K562 (cell line): Measurements from ENCODE around the gene CACNA1C. TPM values are rescaled to one million over a fixed set of nuclear protein-coding genes. Genes with fewer than 3 reads are reported as not detected.

ENCODE experiments used
- ATAC-seq: fragments of 200-7000 bp; cut with Tn5 transposase; 3 replicates; pipeline ENCODE4 v1.9.1; 2020; ENCODE audit warnings: moderate library complexity
- BruUV-seq: library from RNA; stranded (reverse); fragments of 400-500 nt; replicated peaks from 2 replicates; lab custom pipeline; 2021; lab: Mats Ljungman, UMichigan
- CTCF ChIA-PET: fragments of 300-600 bp; formaldehyde crosslinking; extraction: SDS; loops from one replicate; lab custom pipeline; 2021; ENCODE audit warnings: low intra/inter-chr PET ratio; lab: Yijun Ruan, JAX
- POLR2A ChIA-PET: fragments of 300-600, 350-650 bp; sonication (Branson Sonifier 250); formaldehyde crosslinking; extraction: SDS; loops from one replicate; lab custom pipeline; 2021; ENCODE audit warnings: antibody characterized with exemption, inconsistent platforms; lab: Yijun Ruan, JAX
- DNase-seq, 4 experiments: peaks; one replicate each; pipeline versions ENCODE4 v3.0.0 to v3.0.0-alpha.2; 2011 to 2018; ENCODE audit warnings: low spot score in 3 of 4, mixed read lengths in 3 of 4; ENCODE audit errors: extremely low read depth in 1 of 4
- FAIRE-seq: peaks from 2 replicates; lab custom pipeline; 2011; peaks lifted over from hg19 to GRCh38; lab: Jason Lieb, UNC
- H2AFZ ChIP-seq: 2 replicates; pipeline ENCODE4 v1.6.0; 2011; ENCODE audit warnings: low read depth, low read length, control low read depth, inconsistent platforms
- H3K27ac ChIP-seq: fragments of 200-600 bp; 3 replicates; pipeline ENCODE4 v1.8.0; 2011; ENCODE audit warnings: low read depth, mild to moderate bottlenecking, control low read depth, inconsistent platforms, low read length, moderate library complexity, mixed read lengths; ENCODE audit errors: extremely low read depth
- H3K27me3 ChIP-seq, 2 experiments: fragments of 300-600 bp in 1 of 2; 2 replicates in 1 of 2; 3 replicates in 1 of 2; pipeline versions ENCODE4 v1.6.0 to v1.8.0; 2011; ENCODE audit warnings: inconsistent platforms in 2 of 2, low read length in 2 of 2, mild to moderate bottlenecking in 1 of 2, mixed read lengths in 1 of 2, moderate library complexity in 1 of 2; ENCODE audit not compliant: control insufficient read depth in 2 of 2, insufficient read depth in 2 of 2
- H3K36me3 ChIP-seq: fragments of 300-600 bp; 3 replicates; pipeline ENCODE4 v1.8.0; 2011; ENCODE audit warnings: mild to moderate bottlenecking, low read length, inconsistent platforms; ENCODE audit not compliant: control insufficient read depth, insufficient read depth
- H3K4me1 ChIP-seq, 2 experiments: fragments of 200-600 bp in 1 of 2; replicated peaks in 1 of 2; 2 replicates in 1 of 2; 3 replicates in 1 of 2; pipeline versions ENCODE4 v1.5.1 to v1.8.0; 2011; ENCODE audit warnings: inconsistent platforms in 2 of 2, low read length in 2 of 2, mild to moderate bottlenecking in 1 of 2, mixed read lengths in 1 of 2, moderate library complexity in 1 of 2; ENCODE audit not compliant: control insufficient read depth in 2 of 2, insufficient read depth in 2 of 2
- H3K4me2 ChIP-seq: 2 replicates; pipeline ENCODE4 v1.6.1; 2011; ENCODE audit warnings: low read length, control low read depth, inconsistent platforms, mixed read lengths; ENCODE audit not compliant: insufficient read depth
- H3K4me3 ChIP-seq: fragments of 200-600 bp; sonication (generic), shearing (Covaris generic); 2 replicates; pipeline ENCODE4 v1.5.1; 2016; ENCODE audit warnings: control low read depth, inconsistent platforms
- H3K79me2 ChIP-seq: fragments of 200-600 bp; 3 replicates; pipeline ENCODE4 v1.8.0; 2011; ENCODE audit warnings: low read length, inconsistent platforms; ENCODE audit not compliant: control insufficient read depth, insufficient read depth
- H3K9ac ChIP-seq, 2 experiments: 2 replicates each; pipeline versions ENCODE4 v1.6.0 to v1.6.1; 2011; ENCODE audit warnings: low read depth in 2 of 2, low read length in 2 of 2, control low read depth in 1 of 2, inconsistent platforms in 1 of 2, mild to moderate bottlenecking in 1 of 2, mixed read lengths in 1 of 2; ENCODE audit not compliant: insufficient read depth in 1 of 2
- H3K9me1 ChIP-seq: one replicate; pipeline ENCODE4 v1.6.0; 2011; ENCODE audit warnings: inconsistent platforms, mild to moderate bottlenecking, low read length, moderate library complexity; ENCODE audit not compliant: control insufficient read depth, insufficient read depth
- H3K9me3 ChIP-seq: replicated peaks from 2 replicates; pipeline ENCODE4 v1.5.1; 2011; ENCODE audit warnings: low read depth, low read length, inconsistent platforms; ENCODE audit not compliant: control insufficient read depth, insufficient read depth
- H4K20me1 ChIP-seq: replicated peaks from 2 replicates; pipeline ENCODE4 v1.6.1; 2011; ENCODE audit warnings: low read length, inconsistent platforms, mixed read lengths; ENCODE audit not compliant: control insufficient read depth, insufficient read depth
- CBX1 ChIP-seq: sonication (generic); IDR thresholded peaks from 2 replicates; pipeline ENCODE4 v1.6.1; 2016; ENCODE audit warnings: antibody characterized with exemption, low read depth, mild to moderate bottlenecking
- ESRRA ChIP-seq: fragments of 450-650 bp; IDR thresholded peaks from 2 replicates; pipeline ENCODE4 v1.6.1; 2014; ENCODE audit warnings: low read depth, mild to moderate bottlenecking, moderate library complexity, borderline replicate concordance
- FOXA1 ChIP-seq: fragments of 450-650 bp; IDR thresholded peaks from 2 replicates; pipeline ENCODE4 v1.6.1; 2016; ENCODE audit warnings: mild to moderate bottlenecking, borderline replicate concordance
- NFXL1 ChIP-seq: fragments of 450-650 bp; formaldehyde crosslinking; IDR thresholded peaks from 2 replicates; pipeline ENCODE4 v1.4.0; 2021; ENCODE audit warnings: mild to moderate bottlenecking
- NR2F6 ChIP-seq: fragments of 450-650 bp; formaldehyde crosslinking; IDR thresholded peaks from 2 replicates; pipeline ENCODE4 v1.4.0; 2020; ENCODE audit warnings: mild to moderate bottlenecking
- NUFIP1 ChIP-seq: fragments of 450-650 bp; IDR thresholded peaks from 2 replicates; pipeline ENCODE4 v1.6.1; 2018; ENCODE audit not compliant: partially characterized antibody
- PURB ChIP-seq: sonication (generic); formaldehyde crosslinking; IDR thresholded peaks from 2 replicates; pipeline ENCODE4 v1.9.0; 2021; ENCODE audit warnings: low read depth, mild to moderate bottlenecking, missing genetic modification reagents
- STAT5A ChIP-seq: IDR thresholded peaks from 2 replicates; pipeline ENCODE4 v1.6.1; 2012; ENCODE audit warnings: low read length, inconsistent platforms, borderline replicate concordance
- ZC3H4 ChIP-seq: sonication (generic); formaldehyde crosslinking; IDR thresholded peaks from 2 replicates; pipeline ENCODE4 v1.9.0; 2021; ENCODE audit warnings: missing genetic modification reagents, borderline replicate concordance
- WGBS: fragments of 100-300 bp; shearing (Covaris generic); methylation state at CpG from one replicate; pipeline ENCODE4 v1.1.6; 2016; ENCODE audit warnings: low coverage, mixed read lengths; ENCODE audit not compliant: insufficient coverage; ENCODE audit errors: missing lambda C conversion rate; 5-methylcytosine and 5-hydroxymethylcytosine counted together
- in situ Hi-C: fragments of 300-500 bp; cut with MboI; formaldehyde crosslinking; loops from 4 replicates; pipeline ENCODE4 v1.15.0; 2018; ENCODE audit warnings: inconsistent platforms, mixed read lengths
- intact Hi-C: fragments of 100-400 bp; cut with micrococcal nuclease; formaldehyde crosslinking; loops from 2 replicates; pipeline ENCODE4 v1.14.2; 2022
- polyA plus RNA-seq, 8 experiments: library from polyadenylated mRNA; depleted of rRNA in 4 of 8; stranded (reverse) in 5 of 8; unstranded in 3 of 8; fragments of >200 nt; fragmentation: Nextera tagmentation in 2 of 8; fragmentation: Illumina TruSeq in 1 of 8; extraction: Ambion mirVana in 2 of 8; extraction: Trizol in 1 of 8; gene quantifications; 2 replicates each; pipeline versions ENCODE4 v1.2.1 to v1.2.3, GENCODE V29; 2011 to 2014; ENCODE audit warnings: inconsistent platforms in 1 of 8, missing spikeins in 1 of 8
- total RNA-seq, 7 experiments: library from RNA; depleted of rRNA in 6 of 7; stranded (reverse); fragments of >200 nt in 6 of 7; fragmentation: Illumina TruSeq in 2 of 7; extraction: Trizol in 2 of 7; gene quantifications; 2 replicates each; pipeline versions ENCODE4 v1.2.1 to v1.2.3, GENCODE V29; 2011 to 2021; ENCODE audit warnings: low replicate concordance in 1 of 7
- TF ChIP-seq, protein P1 (sequence below): fragments of 250-450 bp; sonication (Bioruptor Pico); IDR thresholded peaks from 2 replicates; pipeline ENCODE4 v1.5.0; 2020; ENCODE audit warnings: mild to moderate bottlenecking, borderline replicate concordance
- TF ChIP-seq, protein P2 (sequence below), 2 experiments: IDR thresholded peaks; 2 replicates each; pipeline ENCODE4 v1.6.1; 2012; ENCODE audit warnings: improper control_type of control experiment in 2 of 2, low read depth in 2 of 2, low read length in 2 of 2, borderline replicate concordance in 1 of 2

Gene CACNA1C
- total and polyA plus RNA-seq, 9 of the 15 experiments (the other 6 are each of a cell fraction or from before 2014, with no cell fraction given): not detected

DNA sequence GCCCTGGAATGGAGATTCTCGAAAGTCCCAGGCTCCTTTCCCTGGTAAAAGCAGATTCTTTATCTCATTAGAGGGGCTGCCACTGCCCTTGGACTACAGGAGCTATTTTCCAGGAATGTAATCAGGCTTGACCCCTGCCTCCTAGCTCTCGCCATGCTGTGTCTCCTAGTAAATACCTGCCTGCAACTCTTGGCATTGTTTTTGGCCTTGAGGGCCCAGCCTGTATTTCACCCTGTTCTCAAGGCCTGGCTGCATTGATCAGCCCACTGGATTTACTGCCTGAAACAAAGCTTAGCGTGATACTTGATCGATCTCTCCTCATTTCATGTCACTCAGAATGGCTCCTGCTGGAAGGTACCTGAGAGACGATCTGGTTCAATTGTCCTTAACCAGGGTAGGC, 273.7 kb downstream of the CACNA1C start (continued):
- TF ChIP-seq NR2F6: no peak

DNA sequence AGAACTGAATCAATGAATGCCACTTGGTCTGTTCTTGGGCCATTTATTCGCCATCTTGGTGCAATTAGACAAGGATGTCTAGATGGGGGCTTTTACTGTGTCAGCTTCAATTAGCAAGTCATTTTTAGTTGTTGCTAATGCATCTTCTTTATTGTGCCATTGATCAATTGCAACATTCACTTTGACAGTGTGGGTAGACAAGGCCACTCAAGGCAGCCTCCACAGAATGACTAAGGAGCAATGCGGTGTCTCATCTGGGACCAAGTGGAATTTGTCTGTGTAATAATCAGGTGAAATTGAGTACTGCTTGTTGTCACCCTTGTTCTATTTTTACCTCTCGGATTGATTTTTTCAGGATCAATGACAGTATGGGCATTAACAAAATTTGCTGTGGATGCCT, 275.9 kb downstream of the CACNA1C start:
- CTCF ChIA-PET: no interaction called here
- Histone ChIP-seq H2AFZ (no peak overlapping the region), H3K79me2 (no peaks in the 10 kb centered on the region), H3K27me3 (peaks cover 0 to 6% of the 10 kb centered on the region in 2 experiments; a peak in 1 of 5 replicates), H3K9me1 (no peaks in the 10 kb centered on the region), H3K4me3 (no peak overlapping the region), H3K9ac (no peak overlapping the region)
- no peak for ATAC-seq
- TF ChIP-seq, protein P1, sequence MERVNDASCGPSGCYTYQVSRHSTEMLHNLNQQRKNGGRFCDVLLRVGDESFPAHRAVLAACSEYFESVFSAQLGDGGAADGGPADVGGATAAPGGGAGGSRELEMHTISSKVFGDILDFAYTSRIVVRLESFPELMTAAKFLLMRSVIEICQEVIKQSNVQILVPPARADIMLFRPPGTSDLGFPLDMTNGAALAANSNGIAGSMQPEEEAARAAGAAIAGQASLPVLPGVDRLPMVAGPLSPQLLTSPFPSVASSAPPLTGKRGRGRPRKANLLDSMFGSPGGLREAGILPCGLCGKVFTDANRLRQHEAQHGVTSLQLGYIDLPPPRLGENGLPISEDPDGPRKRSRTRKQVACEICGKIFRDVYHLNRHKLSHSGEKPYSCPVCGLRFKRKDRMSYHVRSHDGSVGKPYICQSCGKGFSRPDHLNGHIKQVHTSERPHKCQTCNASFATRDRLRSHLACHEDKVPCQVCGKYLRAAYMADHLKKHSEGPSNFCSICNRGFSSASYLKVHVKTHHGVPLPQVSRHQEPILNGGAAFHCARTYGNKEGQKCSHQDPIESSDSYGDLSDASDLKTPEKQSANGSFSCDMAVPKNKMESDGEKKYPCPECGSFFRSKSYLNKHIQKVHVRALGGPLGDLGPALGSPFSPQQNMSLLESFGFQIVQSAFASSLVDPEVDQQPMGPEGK (CRISPR knock-in tag): no peak
- no peak for TF ChIP-seq STAT5A
- TF ChIP-seq CBX1: no peak
- no peak for TF ChIP-seq ZC3H4 (CRISPR knock-in tag)
- no peak for TF ChIP-seq NFXL1 (CRISPR knock-in tag)
- TF ChIP-seq ESRRA: no peak
- no peak for TF ChIP-seq FOXA1
- no peak for TF ChIP-seq NUFIP1
- TF ChIP-seq, protein P2, sequence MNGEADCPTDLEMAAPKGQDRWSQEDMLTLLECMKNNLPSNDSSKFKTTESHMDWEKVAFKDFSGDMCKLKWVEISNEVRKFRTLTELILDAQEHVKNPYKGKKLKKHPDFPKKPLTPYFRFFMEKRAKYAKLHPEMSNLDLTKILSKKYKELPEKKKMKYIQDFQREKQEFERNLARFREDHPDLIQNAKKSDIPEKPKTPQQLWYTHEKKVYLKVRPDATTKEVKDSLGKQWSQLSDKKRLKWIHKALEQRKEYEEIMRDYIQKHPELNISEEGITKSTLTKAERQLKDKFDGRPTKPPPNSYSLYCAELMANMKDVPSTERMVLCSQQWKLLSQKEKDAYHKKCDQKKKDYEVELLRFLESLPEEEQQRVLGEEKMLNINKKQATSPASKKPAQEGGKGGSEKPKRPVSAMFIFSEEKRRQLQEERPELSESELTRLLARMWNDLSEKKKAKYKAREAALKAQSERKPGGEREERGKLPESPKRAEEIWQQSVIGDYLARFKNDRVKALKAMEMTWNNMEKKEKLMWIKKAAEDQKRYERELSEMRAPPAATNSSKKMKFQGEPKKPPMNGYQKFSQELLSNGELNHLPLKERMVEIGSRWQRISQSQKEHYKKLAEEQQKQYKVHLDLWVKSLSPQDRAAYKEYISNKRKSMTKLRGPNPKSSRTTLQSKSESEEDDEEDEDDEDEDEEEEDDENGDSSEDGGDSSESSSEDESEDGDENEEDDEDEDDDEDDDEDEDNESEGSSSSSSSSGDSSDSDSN (IDR thresholded peaks at IDR 0.05; ENCODE audit: borderline replicate concordance in 1 of 2, low read depth in 2 of 2, low read length in 2 of 2): no peak
- no peak for TF ChIP-seq PURB
- TF ChIP-seq, all 486 proteins: peak for 0
- H3K9me3 ChIP-seq: no peaks in the 10 kb centered on the region
- BruUV-seq: no TSS peak
- no peaks in the 10 kb centered on the region for H3K4me1 ChIP-seq
- no peak overlapping the region for H3K27ac ChIP-seq
- in situ Hi-C loops (no loop called here), intact Hi-C loops (no loop called here)
- DNase-seq: no peak
- H3K36me3 ChIP-seq: no peaks in the 10 kb centered on the region
- H4K20me1 ChIP-seq: no peaks in the 10 kb centered on the region
- FAIRE-seq: no peak
- 28% methylated on average over 3 of the region's 3 CpGs for WGBS
- H3K4me2 ChIP-seq: no peak overlapping the region
- POLR2A ChIA-PET: no interaction called here
